Aortic smooth muscle cell (primary cell): Measurements from ENCODE around the gene UNC119B. TPM values are rescaled to one million over a fixed set of nuclear protein-coding genes. Genes with fewer than 3 reads are reported as not detected.

Experiments
- total RNA-seq: library from RNA; depleted of rRNA; stranded (reverse); fragments of >200 nt; gene quantifications from 2 replicates; pipeline ENCODE4 v1.2.3, GENCODE V29; 2014

Gene UNC119B
- total RNA-seq: 17.5 and 18.8 TPM in 2 replicates

GRCh38 chr12:120710031-120710804 lies at the start of gene UNC119B:
Gene UNC119B, plus strand, starts transcription at chr12:120710458. Its CDS starts 17 bp downstream, at chr12:120710475.

DNA sequence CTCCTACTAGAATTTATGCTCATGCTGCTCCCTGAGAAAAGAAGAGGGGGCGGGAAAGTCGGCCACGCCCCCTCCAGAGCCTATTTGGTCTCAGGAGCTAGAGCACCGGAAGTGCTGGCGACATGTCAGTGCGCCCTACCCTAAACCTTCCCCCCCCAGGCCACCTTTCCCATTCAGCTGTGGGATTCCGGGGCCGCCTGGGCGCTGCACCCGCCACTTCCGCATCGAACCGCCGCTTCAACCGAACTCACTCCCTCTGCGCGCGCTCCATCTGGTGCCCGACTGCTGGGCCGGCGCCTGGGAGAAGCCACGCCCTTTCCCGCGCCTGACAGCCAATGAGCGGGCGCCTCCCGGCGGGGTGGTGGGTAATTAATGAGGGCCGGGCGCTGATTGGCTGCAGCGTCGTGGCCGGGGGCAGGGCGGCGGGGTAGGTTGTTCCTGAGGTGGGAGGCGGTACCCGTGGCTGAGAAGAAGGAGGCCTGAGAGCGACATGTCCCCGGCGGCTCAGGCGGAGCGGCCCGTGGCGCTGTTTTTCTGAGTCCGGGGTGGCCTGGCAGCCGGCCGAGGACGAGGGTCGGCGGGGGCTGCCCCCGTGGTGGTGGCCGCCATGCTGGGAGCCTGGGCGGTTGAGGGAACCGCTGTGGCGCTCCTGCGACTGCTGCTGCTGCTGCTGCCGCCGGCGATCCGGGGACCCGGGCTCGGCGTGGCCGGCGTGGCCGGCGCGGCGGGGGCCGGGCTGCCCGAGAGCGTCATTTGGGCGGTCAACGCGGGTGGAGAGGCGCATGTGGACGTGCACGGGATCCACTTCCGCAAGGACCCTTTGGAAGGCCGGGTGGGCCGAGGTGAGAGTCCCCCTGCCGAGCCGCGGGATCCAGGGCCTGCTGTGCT lies 23.3 kb upstream of the UNC119B start, which contains the start of gene MLEC:
MLEC (plus strand) TSS at position 460 of the 888 bp plus-strand sequence; CDS start at position 608, 148 bp downstream.

DNA sequence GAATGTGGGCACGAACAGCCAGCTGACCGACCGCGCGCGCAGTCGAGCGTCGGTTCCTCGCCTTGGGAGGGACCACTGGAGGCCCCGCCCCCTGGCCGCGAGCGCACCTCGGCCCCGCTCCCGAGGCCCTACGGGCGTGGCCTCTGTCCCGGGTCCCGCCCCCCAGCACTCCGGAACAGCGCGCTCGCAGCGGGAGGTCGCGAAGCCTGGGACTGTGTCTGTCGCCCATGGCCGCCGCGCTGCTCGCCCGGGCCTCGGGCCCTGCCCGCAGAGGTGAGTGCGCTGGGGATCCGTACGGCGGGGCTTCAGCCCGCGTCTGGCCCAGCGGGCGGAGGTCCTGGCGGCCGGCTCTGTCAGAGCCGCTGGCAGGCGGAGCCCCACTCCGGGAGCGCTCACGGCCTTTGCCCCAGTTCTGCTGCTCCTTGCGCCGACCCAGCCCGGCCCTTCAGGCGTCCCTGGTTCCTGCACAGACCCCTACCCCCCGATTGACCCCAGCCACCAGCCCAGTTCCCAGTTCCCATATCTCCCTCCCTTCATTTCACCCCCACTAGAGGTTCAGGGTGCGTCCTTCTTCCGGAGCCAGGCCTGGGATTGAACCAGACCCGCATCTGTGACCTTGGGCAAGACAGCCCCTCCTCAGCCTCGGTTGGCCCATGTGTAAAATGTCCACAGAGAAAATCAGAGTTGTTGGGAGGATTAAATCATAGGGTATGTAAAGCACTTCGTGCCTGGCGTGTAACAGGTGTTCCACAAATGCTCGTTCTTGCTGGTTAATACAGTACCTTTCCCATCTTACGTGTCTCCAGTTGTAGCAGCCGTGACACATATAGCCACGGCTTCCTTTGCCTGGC lies 15.6 kb downstream of the UNC119B start, which contains the start of gene ACADS:
ACADS (plus strand) TSS at position 168 of the 851 bp plus-strand sequence; CDS start at position 228, 60 bp downstream.

Other genes with a start within 250 kb of the UNC119B start
- gene SRSF9, start 240.7 kb upstream of the UNC119B start, total RNA-seq: 151 and 223 TPM in 2 replicates
- 377 and 386 TPM in 2 replicates for gene DYNLL1, start 214.3 kb upstream of the UNC119B start, total RNA-seq
- 27.9 and 33.1 TPM in 2 replicates for gene COQ5, start 181.3 kb upstream of the UNC119B start, total RNA-seq
- gene RNF10, start 176.1 kb upstream of the UNC119B start, total RNA-seq: 132 and 182 TPM in 2 replicates
- gene POP5, start 129.1 kb upstream of the UNC119B start, total RNA-seq: 34.0 and 54.2 TPM in 2 replicates
- 0.06 and 0.26 TPM in 2 replicates for gene CABP1, start 69.8 kb upstream of the UNC119B start, total RNA-seq
- gene MLEC, start 23.3 kb upstream of the UNC119B start, total RNA-seq: 87.0 and 105 TPM in 2 replicates
- gene ACADS, start 15.4 kb downstream of the UNC119B start, total RNA-seq: 9.4 and 10.0 TPM in 2 replicates
- 4.1 and 6.1 TPM in 2 replicates for gene SPPL3, start 193.9 kb downstream of the UNC119B start, total RNA-seq